WTC11 (cell line): ENCODE data around the gene TIGD2. TPM values are rescaled to one million over a fixed set of nuclear protein-coding genes. Genes with fewer than 3 reads are reported as not detected.
A peak's percentile ranks its signal among the peaks of the same experiment; 100 is the strongest.

ENCODE experiments used
- ATAC-seq: fragments of 200-7000 bp; cut with Tn5 transposase; 2 replicates; pipeline ENCODE4 v1.10.0; 2021; ENCODE audit warnings: mild to moderate bottlenecking, moderate library complexity
- CTCF ChIA-PET: fragments of 300-600 bp; sonication (Branson Sonifier 250); formaldehyde crosslinking; loops from one replicate; lab custom pipeline; 2021; ENCODE audit warnings: antibody characterized with exemption; lab: Charles Lee
- POLR2A ChIA-PET: fragments of 350-600 bp; sonication (Branson Sonifier 250); formaldehyde crosslinking; loops from one replicate; lab custom pipeline; 2021; ENCODE audit warnings: antibody characterized with exemption; lab: Charles Lee
- DNase-seq: peaks from one replicate; pipeline ENCODE4 v3.0.0; 2021; ENCODE audit warnings: low spot score
- H3K27ac Mint-ChIP-seq: 2 replicates; pipeline ENCODE4 v1.8.0; 2021; ENCODE audit warnings: mixed read lengths
- H3K27me3 Mint-ChIP-seq: 2 replicates; pipeline ENCODE4 v1.8.0; 2021; ENCODE audit warnings: low read depth, mild to moderate bottlenecking, moderate library complexity, mixed read lengths
- H3K36me3 Mint-ChIP-seq: 2 replicates; pipeline ENCODE4 v1.8.0; 2021; ENCODE audit warnings: mixed read lengths
- H3K4me1 Mint-ChIP-seq: 2 replicates; pipeline ENCODE4 v1.8.0; 2022; ENCODE audit warnings: mixed read lengths
- H3K4me3 Mint-ChIP-seq: 2 replicates; pipeline ENCODE4 v1.8.0; 2021; ENCODE audit warnings: mild to moderate bottlenecking, moderate library complexity, mixed read lengths
- H3K9me3 Mint-ChIP-seq: 2 replicates; pipeline ENCODE4 v1.8.0; 2021; ENCODE audit warnings: mixed read lengths
- CBFB ChIP-seq: sonication (generic); formaldehyde crosslinking; IDR thresholded peaks from 2 replicates; pipeline ENCODE4 v1.8.1; 2022; ENCODE audit warnings: mild to moderate bottlenecking, low read depth, missing genetic modification reagents
- ELF4 ChIP-seq: sonication (generic); formaldehyde crosslinking; IDR thresholded peaks from 2 replicates; pipeline ENCODE4 v1.8.1; 2022; ENCODE audit warnings: low read depth, mild to moderate bottlenecking, moderate library complexity, missing genetic modification reagents
- ETV6 ChIP-seq: sonication (generic); formaldehyde crosslinking; IDR thresholded peaks from 2 replicates; pipeline ENCODE4 v1.8.1; 2022; ENCODE audit warnings: mild to moderate bottlenecking, missing genetic modification reagents
- GABPB1 ChIP-seq: sonication (generic); formaldehyde crosslinking; IDR thresholded peaks from 2 replicates; pipeline ENCODE4 v1.8.1; 2023; ENCODE audit warnings: mild to moderate bottlenecking, missing genetic modification reagents
- IRF2 ChIP-seq: sonication (generic); formaldehyde crosslinking; IDR thresholded peaks from 2 replicates; pipeline ENCODE4 v1.8.0; 2022; ENCODE audit warnings: low read depth, missing genetic modification reagents, borderline replicate concordance
- JAZF1 ChIP-seq: fragments of 250-450 bp; sonication (Bioruptor Pico); IDR thresholded peaks from 2 replicates; pipeline ENCODE4 v1.9.0; 2021; ENCODE audit warnings: moderate library complexity, mild to moderate bottlenecking, inconsistent platforms
- NFATC4 ChIP-seq: fragments of 250-450 bp; sonication (Bioruptor Pico); IDR thresholded peaks from 2 replicates; pipeline ENCODE4 v1.9.0; 2021; ENCODE audit warnings: mild to moderate bottlenecking
- PRRX2 ChIP-seq: fragments of 250-450 bp; sonication (Bioruptor Pico); IDR thresholded peaks from 2 replicates; pipeline ENCODE4 v1.8.0; 2021; ENCODE audit warnings: mild to moderate bottlenecking
- RELA ChIP-seq: sonication (generic); formaldehyde crosslinking; IDR thresholded peaks from 2 replicates; pipeline ENCODE4 v1.8.1; 2022; ENCODE audit warnings: missing genetic modification reagents, mild to moderate bottlenecking, borderline replicate concordance
- SMAD3 ChIP-seq: sonication (generic); formaldehyde crosslinking; IDR thresholded peaks from 2 replicates; pipeline ENCODE4 v1.8.0; 2022; ENCODE audit warnings: missing genetic modification reagents, mild to moderate bottlenecking, borderline replicate concordance
- SOX15 ChIP-seq: fragments of 250-450 bp; sonication (Bioruptor Pico); IDR thresholded peaks from 2 replicates; pipeline ENCODE4 v1.9.0; 2021; ENCODE audit warnings: mild to moderate bottlenecking
- TCF7 ChIP-seq: sonication (generic); formaldehyde crosslinking; IDR thresholded peaks from 2 replicates; pipeline ENCODE4 v1.8.0; 2022; ENCODE audit warnings: mild to moderate bottlenecking, low read depth, missing genetic modification reagents, moderate library complexity
- TP53 ChIP-seq: sonication (generic); formaldehyde crosslinking; IDR thresholded peaks from 2 replicates; pipeline ENCODE4 v1.8.1; 2023; ENCODE audit warnings: mild to moderate bottlenecking, missing genetic modification reagents
- ZNF138 ChIP-seq: sonication (generic); formaldehyde crosslinking; conservative IDR thresholded peaks from 2 replicates; pipeline ENCODE4 v1.8.1; 2022; ENCODE audit warnings: mild to moderate bottlenecking, moderate library complexity, missing genetic modification reagents
- ZNF263 ChIP-seq: sonication (generic); formaldehyde crosslinking; IDR thresholded peaks from 2 replicates; pipeline ENCODE4 v1.8.1; 2022; ENCODE audit warnings: low read depth, mild to moderate bottlenecking, moderate library complexity, missing genetic modification reagents
- ZNF423 ChIP-seq: fragments of 250-450 bp; sonication (Bioruptor Pico); IDR thresholded peaks from 2 replicates; pipeline ENCODE4 v2.1.2; 2022; ENCODE audit warnings: mild to moderate bottlenecking, moderate library complexity
- total RNA-seq: library from RNA; stranded (reverse); gene quantifications from 3 replicates; pipeline ENCODE4 v1.2.3, GENCODE V29; 2021
- TF ChIP-seq, protein P1 (sequence below): sonication (generic); formaldehyde crosslinking; IDR thresholded peaks from 2 replicates; pipeline ENCODE4 v1.8.1; 2022; ENCODE audit warnings: mild to moderate bottlenecking, missing genetic modification reagents, moderate library complexity, borderline replicate concordance
- TF ChIP-seq, protein P2 (sequence below): fragments of 250-450 bp; sonication (Bioruptor Pico); IDR thresholded peaks from 2 replicates; pipeline ENCODE4 v1.9.0; 2021; ENCODE audit warnings: mild to moderate bottlenecking
- TF ChIP-seq, protein P3 (sequence below): fragments of 250-450 bp; sonication (Bioruptor Pico); conservative IDR thresholded peaks from 2 replicates; pipeline ENCODE4 v1.9.0; 2021; ENCODE audit warnings: mild to moderate bottlenecking
- TF ChIP-seq, protein P4 (sequence below): sonication (generic); formaldehyde crosslinking; IDR thresholded peaks from 2 replicates; pipeline ENCODE4 v1.8.1; 2023; ENCODE audit warnings: mild to moderate bottlenecking, missing genetic modification reagents, borderline replicate concordance
- TF ChIP-seq, protein P5 (sequence below): sonication (generic); formaldehyde crosslinking; IDR thresholded peaks from 2 replicates; pipeline ENCODE4 v1.8.1; 2023; ENCODE audit warnings: mild to moderate bottlenecking, missing genetic modification reagents, moderate library complexity

TIGD2 gene
- total RNA-seq, 1 experiment from 2014 or later, result 5.0 TPM

DNA sequence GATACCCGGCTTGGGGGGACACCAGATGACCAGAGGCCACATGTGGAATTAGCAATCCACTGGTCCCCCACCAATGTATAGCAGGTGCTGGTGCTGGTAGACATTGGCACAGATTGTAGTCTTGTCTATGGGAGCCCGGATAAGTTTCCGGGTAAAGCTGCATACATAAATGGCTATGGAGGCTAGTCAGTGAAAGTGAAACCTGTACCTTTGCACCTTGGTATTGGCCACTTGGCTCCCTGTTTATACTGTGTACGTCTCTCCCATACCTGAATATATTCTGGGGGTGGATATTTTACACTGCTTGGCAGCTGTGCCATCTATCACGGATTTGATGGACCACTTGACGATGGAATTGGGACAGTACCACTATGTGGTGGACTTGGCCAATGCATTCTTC lies 5.6 kb upstream of the TIGD2 start:
- no peak for DNase-seq
- H3K27ac Mint-ChIP-seq, result no peak overlapping the region
- no peak overlapping the region for H3K4me3 Mint-ChIP-seq
- CTCF ChIA-PET, result no interaction called here
- ATAC-seq, result no peak
- POLR2A ChIA-PET, result no interaction called here
- H3K9me3 Mint-ChIP-seq, result peaks cover 6% of the 10 kb centered on the region
- H3K4me1 Mint-ChIP-seq, result peaks cover 11% of the 10 kb centered on the region
- peaks cover 4% of the 10 kb centered on the region for H3K36me3 Mint-ChIP-seq
- H3K27me3 Mint-ChIP-seq, result peaks cover 32% of the 10 kb centered on the region
- TF ChIP-seq PRRX2 (CRISPR knock-in tag) (no peak), ETV6 (CRISPR knock-in tag) (no peak), SOX15 (CRISPR knock-in tag) (no peak)

DNA sequence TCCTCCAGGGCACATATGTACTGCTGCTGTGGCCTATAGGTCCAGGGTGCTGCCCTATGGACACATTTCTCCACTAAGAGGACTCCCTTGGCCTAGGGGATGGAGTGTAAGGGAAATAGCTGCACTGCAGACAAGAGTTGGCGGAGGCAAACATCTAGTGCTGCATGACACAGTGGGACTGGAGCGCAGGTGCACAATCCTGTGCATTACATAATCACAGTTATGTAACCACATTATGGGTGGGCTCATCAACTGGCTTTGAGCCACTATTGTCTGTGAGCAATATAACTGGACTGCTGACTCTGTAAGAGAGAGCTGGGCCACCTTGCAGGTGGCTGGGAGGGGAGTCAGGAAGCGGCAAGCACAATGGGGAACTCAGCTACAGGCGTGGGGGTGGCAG lies 3.2 kb upstream of the TIGD2 start:
- no peak overlapping the region for H3K27ac Mint-ChIP-seq
- H3K36me3 Mint-ChIP-seq, result peaks cover 7% of the 10 kb centered on the region
- ATAC-seq, result no peak
- no peak for TF ChIP-seq JAZF1 (CRISPR knock-in tag)
- TF ChIP-seq TP53 (CRISPR knock-in tag), result no peak
- no peak for TF ChIP-seq ZNF138 (CRISPR knock-in tag)
- TF ChIP-seq, protein P1, sequence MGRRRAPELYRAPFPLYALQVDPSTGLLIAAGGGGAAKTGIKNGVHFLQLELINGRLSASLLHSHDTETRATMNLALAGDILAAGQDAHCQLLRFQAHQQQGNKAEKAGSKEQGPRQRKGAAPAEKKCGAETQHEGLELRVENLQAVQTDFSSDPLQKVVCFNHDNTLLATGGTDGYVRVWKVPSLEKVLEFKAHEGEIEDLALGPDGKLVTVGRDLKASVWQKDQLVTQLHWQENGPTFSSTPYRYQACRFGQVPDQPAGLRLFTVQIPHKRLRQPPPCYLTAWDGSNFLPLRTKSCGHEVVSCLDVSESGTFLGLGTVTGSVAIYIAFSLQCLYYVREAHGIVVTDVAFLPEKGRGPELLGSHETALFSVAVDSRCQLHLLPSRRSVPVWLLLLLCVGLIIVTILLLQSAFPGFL (CRISPR knock-in tag), result no peak
- ChIA-PET POLR2A (no interaction called here), CTCF (no interaction called here)
- peaks cover 6% of the 10 kb centered on the region for H3K9me3 Mint-ChIP-seq
- H3K4me1 Mint-ChIP-seq, result peaks cover 22% of the 10 kb centered on the region
- no peak for DNase-seq
- peaks cover 48% of the 10 kb centered on the region for H3K27me3 Mint-ChIP-seq
- H3K4me3 Mint-ChIP-seq, result no peak overlapping the region

DNA sequence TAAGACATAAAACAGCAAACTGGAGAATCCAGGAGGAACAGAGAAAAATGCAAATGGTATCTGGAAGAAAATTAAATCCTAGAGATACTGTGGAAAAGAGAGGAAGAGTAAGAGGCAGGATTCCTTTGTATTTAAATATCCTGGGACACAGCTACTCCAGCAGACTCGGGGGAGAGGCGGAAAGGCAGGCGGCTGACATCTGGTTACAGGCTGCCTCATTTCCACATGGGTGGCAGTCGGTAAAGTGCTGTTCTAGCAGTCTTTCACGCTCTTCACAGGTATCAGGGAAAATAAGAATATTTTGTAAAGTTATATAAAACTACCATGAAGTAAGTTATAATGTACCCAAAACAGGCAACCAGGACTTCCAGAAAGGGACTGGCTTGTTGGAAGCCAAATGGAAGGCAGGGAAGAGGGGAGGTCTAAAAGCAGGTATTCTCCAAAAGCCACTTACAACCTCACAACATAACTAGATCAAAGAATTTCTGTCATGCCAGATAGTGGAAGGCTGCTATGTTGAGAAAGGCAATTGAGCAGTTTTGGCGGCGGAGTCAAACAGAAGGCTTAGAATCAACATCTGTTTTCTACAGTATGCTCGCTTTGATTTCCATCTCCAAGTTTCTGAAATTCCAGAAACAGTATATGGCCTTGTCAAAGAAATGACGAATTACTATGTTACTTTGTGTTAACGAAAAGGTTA lies 1.3 kb upstream of the TIGD2 start:
- ATAC-seq (no peak), DNase-seq (no peak)
- ChIA-PET POLR2A (no interaction called here), CTCF (interaction anchor here (0.7 kb wide), 1 partner anchor 58 kb away, joined by 3 read pairs; no protein-coding TSS in a partner anchor)
- Mint-ChIP-seq H3K4me1 (peaks cover 22% of the 10 kb centered on the region), H3K27ac (no peak overlapping the region; the same call in 1 of the 2 replicates), H3K27me3 (peaks cover 48% of the 10 kb centered on the region), H3K36me3 (peaks cover 7% of the 10 kb centered on the region), H3K9me3 (peaks cover 6% of the 10 kb centered on the region), H3K4me3 (peak overlapping the region; percentile 87)
- TF ChIP-seq NFATC4 (CRISPR knock-in tag) (no peak), GABPB1 (CRISPR knock-in tag) (no peak), ZNF263 (CRISPR knock-in tag) (no peak), ZNF423 (no peak), ETV6 (CRISPR knock-in tag) (no peak), TCF7 (no peak), IRF2 (CRISPR knock-in tag) (no peak), RELA (no peak), CBFB (CRISPR knock-in tag) (no peak), ELF4 (CRISPR knock-in tag) (no peak), SMAD3 (no peak)
- TF ChIP-seq, protein P2, sequence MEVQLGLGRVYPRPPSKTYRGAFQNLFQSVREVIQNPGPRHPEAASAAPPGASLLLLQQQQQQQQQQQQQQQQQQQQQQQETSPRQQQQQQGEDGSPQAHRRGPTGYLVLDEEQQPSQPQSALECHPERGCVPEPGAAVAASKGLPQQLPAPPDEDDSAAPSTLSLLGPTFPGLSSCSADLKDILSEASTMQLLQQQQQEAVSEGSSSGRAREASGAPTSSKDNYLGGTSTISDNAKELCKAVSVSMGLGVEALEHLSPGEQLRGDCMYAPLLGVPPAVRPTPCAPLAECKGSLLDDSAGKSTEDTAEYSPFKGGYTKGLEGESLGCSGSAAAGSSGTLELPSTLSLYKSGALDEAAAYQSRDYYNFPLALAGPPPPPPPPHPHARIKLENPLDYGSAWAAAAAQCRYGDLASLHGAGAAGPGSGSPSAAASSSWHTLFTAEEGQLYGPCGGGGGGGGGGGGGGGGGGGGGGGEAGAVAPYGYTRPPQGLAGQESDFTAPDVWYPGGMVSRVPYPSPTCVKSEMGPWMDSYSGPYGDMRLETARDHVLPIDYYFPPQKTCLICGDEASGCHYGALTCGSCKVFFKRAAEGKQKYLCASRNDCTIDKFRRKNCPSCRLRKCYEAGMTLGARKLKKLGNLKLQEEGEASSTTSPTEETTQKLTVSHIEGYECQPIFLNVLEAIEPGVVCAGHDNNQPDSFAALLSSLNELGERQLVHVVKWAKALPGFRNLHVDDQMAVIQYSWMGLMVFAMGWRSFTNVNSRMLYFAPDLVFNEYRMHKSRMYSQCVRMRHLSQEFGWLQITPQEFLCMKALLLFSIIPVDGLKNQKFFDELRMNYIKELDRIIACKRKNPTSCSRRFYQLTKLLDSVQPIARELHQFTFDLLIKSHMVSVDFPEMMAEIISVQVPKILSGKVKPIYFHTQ (CRISPR knock-in tag), result no peak
- TF ChIP-seq, protein P3, sequence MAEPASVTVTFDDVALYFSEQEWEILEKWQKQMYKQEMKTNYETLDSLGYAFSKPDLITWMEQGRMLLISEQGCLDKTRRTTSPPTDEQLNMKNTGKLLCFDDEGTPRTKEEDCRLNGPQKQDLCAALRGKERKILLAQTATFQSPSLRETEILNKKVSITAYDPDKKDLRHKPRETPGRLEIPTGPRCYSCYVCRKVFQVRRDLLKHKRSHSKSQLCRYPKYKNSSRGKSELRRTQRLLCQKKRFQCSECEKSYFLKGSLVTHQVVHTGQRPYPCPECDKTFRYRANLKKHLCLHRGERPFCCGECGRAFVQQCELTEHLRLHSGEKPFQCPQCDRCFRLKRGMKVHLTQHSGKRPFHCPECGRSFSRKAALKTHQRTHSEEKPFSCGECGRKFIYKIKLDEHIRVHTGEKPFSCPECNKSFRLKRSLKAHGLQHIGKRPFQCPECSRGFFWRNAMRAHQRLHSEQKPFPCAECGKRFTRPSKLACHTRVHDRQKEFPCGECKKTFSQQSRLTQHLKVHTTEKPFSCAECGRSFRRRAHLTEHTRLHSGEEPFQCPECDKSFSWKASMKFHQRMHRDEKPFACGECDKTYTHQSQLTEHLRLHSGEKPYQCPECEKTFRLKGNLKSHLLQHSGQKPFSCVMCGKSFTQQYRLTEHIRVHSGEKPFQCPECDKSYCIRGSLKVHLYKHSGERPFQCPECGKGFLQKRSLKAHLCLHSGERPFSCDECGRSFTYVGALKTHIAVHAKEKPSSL (CRISPR knock-in tag), result no peak
- TF ChIP-seq, protein P4, sequence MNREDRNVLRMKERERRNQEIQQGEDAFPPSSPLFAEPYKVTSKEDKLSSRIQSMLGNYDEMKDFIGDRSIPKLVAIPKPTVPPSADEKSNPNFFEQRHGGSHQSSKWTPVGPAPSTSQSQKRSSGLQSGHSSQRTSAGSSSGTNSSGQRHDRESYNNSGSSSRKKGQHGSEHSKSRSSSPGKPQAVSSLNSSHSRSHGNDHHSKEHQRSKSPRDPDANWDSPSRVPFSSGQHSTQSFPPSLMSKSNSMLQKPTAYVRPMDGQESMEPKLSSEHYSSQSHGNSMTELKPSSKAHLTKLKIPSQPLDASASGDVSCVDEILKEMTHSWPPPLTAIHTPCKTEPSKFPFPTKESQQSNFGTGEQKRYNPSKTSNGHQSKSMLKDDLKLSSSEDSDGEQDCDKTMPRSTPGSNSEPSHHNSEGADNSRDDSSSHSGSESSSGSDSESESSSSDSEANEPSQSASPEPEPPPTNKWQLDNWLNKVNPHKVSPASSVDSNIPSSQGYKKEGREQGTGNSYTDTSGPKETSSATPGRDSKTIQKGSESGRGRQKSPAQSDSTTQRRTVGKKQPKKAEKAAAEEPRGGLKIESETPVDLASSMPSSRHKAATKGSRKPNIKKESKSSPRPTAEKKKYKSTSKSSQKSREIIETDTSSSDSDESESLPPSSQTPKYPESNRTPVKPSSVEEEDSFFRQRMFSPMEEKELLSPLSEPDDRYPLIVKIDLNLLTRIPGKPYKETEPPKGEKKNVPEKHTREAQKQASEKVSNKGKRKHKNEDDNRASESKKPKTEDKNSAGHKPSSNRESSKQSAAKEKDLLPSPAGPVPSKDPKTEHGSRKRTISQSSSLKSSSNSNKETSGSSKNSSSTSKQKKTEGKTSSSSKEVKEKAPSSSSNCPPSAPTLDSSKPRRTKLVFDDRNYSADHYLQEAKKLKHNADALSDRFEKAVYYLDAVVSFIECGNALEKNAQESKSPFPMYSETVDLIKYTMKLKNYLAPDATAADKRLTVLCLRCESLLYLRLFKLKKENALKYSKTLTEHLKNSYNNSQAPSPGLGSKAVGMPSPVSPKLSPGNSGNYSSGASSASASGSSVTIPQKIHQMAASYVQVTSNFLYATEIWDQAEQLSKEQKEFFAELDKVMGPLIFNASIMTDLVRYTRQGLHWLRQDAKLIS (CRISPR knock-in tag), result no peak
- TF ChIP-seq, protein P5, sequence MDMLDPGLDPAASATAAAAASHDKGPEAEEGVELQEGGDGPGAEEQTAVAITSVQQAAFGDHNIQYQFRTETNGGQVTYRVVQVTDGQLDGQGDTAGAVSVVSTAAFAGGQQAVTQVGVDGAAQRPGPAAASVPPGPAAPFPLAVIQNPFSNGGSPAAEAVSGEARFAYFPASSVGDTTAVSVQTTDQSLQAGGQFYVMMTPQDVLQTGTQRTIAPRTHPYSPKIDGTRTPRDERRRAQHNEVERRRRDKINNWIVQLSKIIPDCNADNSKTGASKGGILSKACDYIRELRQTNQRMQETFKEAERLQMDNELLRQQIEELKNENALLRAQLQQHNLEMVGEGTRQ (CRISPR knock-in tag), result no peak
